ENCODE data around the gene E2F2. TPM values are rescaled to one million over a fixed set of nuclear protein-coding genes. Genes with fewer than 3 reads are reported as not detected.

Gene E2F2
- total and polyA plus RNA-seq, 2 of the 4 experiments (the other 2 are of a cell fraction): 0.36 to 0.51 TPM

DNA sequence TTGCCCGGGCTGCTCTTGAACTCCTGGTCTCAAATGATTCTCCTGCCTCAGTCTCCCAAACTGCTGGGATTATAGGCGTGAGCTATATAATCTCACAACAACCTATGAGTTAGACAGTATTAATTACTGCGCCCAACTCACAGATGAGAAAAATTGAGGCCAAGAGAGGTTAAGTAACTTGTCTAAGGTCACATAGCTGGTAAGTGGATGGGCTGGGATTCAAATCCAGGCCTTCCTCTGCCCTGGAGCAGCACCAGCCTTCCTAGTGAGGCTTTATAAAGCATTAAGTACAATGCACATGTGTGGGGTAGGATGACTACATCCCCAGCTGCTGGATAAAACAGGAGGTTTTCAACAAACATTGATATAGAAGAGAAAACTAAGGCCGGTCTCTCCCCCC, 15.1 kb downstream of the E2F2 start:
- POLR2A ChIA-PET (ENCODE audit: unreplicated experiment): no interaction called here
- CTCF ChIA-PET: no interaction called here
- in situ Hi-C loops (cut with MboI; ENCODE audit: low sequenced_read_pairs): no loop called here

More for the DNA sequence above, 15.1 kb downstream of the E2F2 start:
- Histone ChIP-seq H4K5ac (ENCODE audit: low read depth, low read length) (no peak overlapping the region), H2BK20ac (ENCODE audit: low read depth, low read length) (no peak overlapping the region), H2AFZ (replicated peaks; ENCODE audit: low read length, poor library complexity) (no peak overlapping the region), H4K20me1 (ENCODE audit: insufficient read depth, low read length) (no peaks in the 10 kb centered on the region; the same call in 1 of the 2 replicates), H4K91ac (ENCODE audit: insufficient read depth, low read depth, low read length) (no peak overlapping the region), H2BK120ac (ENCODE audit: low read depth, low read length) (no peak overlapping the region), H3K9me1 (ENCODE audit: insufficient read depth, low read length) (no peaks in the 10 kb centered on the region; the same call in 1 of the 2 replicates), H3K36me3 (ENCODE audit: control insufficient read depth, insufficient read depth, low read length) (no peaks in the 10 kb centered on the region), H2BK15ac (ENCODE audit: low read depth, low read length) (no peak overlapping the region), H3K4ac (ENCODE audit: low read depth, low read length) (no peak overlapping the region), H3K4me2 (ENCODE audit: low read depth, low read length) (no peak overlapping the region), H3K27me3 (ENCODE audit: control insufficient read depth, insufficient read depth, low read length) (no peaks in the 10 kb centered on the region), H3K14ac (replicated peaks; ENCODE audit: low read depth, low read length) (no peak overlapping the region), H3K4me3 (ENCODE audit: insufficient read depth, low read depth, low read length) (no peak overlapping the region), H3K4me1 (ENCODE audit: control insufficient read depth, insufficient read depth, low read length) (no peaks in the 10 kb centered on the region), H4K8ac (ENCODE audit: low read depth in 2 of 2, low read length in 2 of 2) (no peak overlapping the region), H3K9me3 (ENCODE audit: control insufficient read depth, insufficient read depth, low read length) (no peaks in the 10 kb centered on the region), H3K27ac (ENCODE audit: insufficient read depth, low read length) (no peak overlapping the region), H3K18ac (ENCODE audit: low read depth, low read length) (no peak overlapping the region), H3K23ac (ENCODE audit: low read depth, low read length) (no peak overlapping the region), H3K9ac (ENCODE audit: low read depth, low read length) (no peak overlapping the region), H2BK5ac (ENCODE audit: low read depth, low read length, poor library complexity, severe bottlenecking) (no peak overlapping the region), H2AK5ac (ENCODE audit: low read depth, low read length) (no peak overlapping the region), H3K56ac (ENCODE audit: extremely low read depth, insufficient read depth, low read length) (no peak overlapping the region), H3K79me1 (ENCODE audit: low read depth in 1 of 2, low read length in 2 of 2) (no peaks in the 10 kb centered on the region), H2AK9ac (replicated peaks; ENCODE audit: low read depth, low read length, poor library complexity) (peak overlapping the region; percentile 42)
- TF ChIP-seq SMC3 (IDR thresholded peaks at IDR 0.05; ENCODE audit: low read depth, low read length) (no peak), MAZ (IDR thresholded peaks at IDR 0.05; ENCODE audit: borderline replicate concordance, low read depth, low read length) (no peak), POLR2A (IDR thresholded peaks at IDR 0.05; ENCODE audit: low read depth, low read length) (no peak), CEBPB (IDR thresholded peaks at IDR 0.05; ENCODE audit: low read depth, low read length) (no peak), FOS (IDR thresholded peaks at IDR 0.05; ENCODE audit: low read depth, low read length) (no peak), RFX5 (IDR thresholded peaks at IDR 0.05; ENCODE audit: low read depth, low read length) (no peak), ELK1 (IDR thresholded peaks at IDR 0.05; ENCODE audit: borderline replicate concordance, low read depth, low read length) (no peak), NFE2L2 (IDR thresholded peaks at IDR 0.05; ENCODE audit: low read depth, low read length) (no peak), CTCF (conservative IDR thresholded peaks at IDR 0.05; ENCODE audit: low read depth, low read length) (no peak), MAFK (IDR thresholded peaks at IDR 0.05; ENCODE audit: low read depth, low read length) (no peak), RCOR1 (IDR thresholded peaks at IDR 0.05; ENCODE audit: insufficient replicate concordance, low read length) (no peak), USF2 (IDR thresholded peaks at IDR 0.05; ENCODE audit: low read depth, low read length) (no peak), CHD1 (IDR thresholded peaks at IDR 0.05; ENCODE audit: low read depth, low read length) (no peak), RAD21 (IDR thresholded peaks at IDR 0.05; ENCODE audit: low read length) (no peak), BHLHE40 (IDR thresholded peaks at IDR 0.05; ENCODE audit: low read depth, low read length) (no peak), MXI1 (IDR thresholded peaks at IDR 0.05; ENCODE audit: borderline replicate concordance, low read depth, low read length) (no peak)
- BruUV-seq (replicated peaks): no TSS peak
- WGBS, 2 experiments (ENCODE audit: extremely low coverage in 2 of 2, insufficient read length in 1 of 2): no CpG with 5 or more reads among the region's 4 CpGs
- intact Hi-C loops (cut with micrococcal nuclease): no loop called here
- dilution Hi-C loops (cut with HindIII; ENCODE audit: low sequenced_read_pairs, unreplicated experiment): no loop called here
- ATAC-seq (ENCODE audit: low read depth) (no peak), DNase-seq (no peak)

All from IMR-90 (cell line).